Stimulated activated naive CD4-positive, alpha-beta T cell treated with Interleukin-2 at 50 U/mL for 16 hours (primary cell): ENCODE data around the gene PCCB.
"Not testable (repeated sequence)": the region's sequence is repeated elsewhere in the genome, so short reads cannot be mapped to it uniquely, and the experiment has no call there.

Experiments used
- DNase-seq: peaks from one replicate; lab custom pipeline; 2025; lab: John Stamatoyannopoulos, UW

Gene PCCB

DNA sequence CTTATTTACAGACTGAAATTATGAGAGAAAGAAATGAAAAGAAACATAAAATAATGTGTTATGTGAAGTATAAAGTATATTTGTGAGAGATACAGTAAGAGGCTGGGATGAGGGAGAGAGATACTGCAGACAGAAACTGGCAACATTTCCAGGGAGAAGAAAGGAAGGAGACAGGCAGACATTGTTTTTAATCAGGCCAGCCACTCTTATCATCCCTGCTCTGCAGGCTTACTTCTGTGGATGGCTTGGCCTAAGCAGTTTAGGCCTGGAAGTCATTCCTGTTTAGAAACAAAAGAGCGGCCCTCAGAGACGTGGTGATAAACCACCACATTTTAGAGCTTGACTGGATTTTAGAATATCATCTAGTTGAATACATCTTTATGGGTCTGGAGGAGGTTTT, 12.4 kb downstream of the PCCB start:
- DNase-seq = no peak

DNA sequence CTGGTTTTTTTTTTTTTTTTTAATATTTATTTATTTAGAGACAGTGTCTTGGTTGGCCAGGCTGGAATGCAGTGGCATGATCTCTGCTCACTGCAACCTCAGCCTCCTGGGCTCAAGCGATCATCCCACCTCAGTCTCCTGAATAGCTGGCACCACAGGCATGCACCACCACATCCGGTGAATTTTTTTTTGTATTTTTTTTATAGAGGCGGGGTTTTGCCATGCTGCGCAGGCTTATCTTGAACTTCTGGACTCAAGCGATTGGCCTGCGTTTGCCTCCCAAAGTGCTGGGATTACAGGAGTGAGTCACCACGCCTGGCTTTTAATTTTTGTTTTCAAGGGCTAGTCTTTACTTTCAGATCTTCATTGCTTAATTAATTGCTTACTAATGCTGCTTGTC, 13.1 kb downstream of the PCCB start:
- no peak for DNase-seq

DNA sequence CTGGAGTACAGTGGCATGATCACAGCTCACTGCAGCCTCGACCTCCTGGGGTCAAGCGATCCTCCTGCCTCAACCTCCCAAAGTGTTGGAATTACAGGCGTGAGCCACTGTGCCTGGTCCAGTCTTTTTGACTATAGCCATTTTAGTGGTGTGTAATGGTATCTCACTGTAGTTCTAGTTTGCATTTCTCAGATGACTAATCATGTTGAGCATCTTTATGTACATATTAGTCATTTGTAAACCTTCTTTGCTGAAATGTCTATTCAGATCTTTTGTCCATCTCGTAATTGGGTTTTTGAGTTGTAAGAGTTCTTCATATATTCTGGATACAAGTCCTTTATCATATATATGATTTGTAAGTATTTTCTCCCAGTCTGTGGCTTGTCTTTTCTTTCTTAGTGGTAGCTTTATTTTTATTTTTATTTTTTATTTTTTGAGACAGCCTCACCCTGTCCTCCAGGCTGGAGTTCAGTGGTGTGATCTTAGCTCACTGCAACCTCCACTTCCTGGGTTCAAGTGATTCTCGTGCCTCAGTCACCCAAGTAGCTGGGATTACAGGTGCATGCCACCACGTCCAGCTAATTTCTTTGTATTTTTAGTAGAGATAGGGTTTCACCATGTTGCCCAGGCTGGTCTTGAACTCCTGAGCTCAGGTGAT, 16.5 kb downstream of the PCCB start:
- DNase-seq = not testable (repeated sequence)

DNA sequence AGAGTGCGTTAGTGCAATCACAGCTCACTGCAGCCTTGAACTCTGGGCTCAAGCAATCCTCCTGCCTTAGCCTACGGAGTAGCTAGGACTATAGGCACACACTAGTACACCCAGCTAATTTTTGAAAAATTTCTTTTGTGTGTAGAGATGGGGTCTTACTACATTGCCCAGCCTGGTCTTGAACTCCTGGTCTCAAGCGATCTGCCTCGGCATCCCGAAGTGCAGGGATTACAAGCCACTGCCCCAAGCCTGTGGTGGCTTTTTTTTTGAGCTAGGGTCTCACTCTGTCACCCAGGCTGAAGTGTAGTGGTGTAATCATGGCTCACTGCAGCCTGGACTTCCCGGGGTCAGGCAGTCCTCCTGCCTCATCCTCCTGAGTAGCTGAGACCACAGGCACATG, 17.1 kb downstream of the PCCB start:
- DNase-seq = no peak

DNA sequence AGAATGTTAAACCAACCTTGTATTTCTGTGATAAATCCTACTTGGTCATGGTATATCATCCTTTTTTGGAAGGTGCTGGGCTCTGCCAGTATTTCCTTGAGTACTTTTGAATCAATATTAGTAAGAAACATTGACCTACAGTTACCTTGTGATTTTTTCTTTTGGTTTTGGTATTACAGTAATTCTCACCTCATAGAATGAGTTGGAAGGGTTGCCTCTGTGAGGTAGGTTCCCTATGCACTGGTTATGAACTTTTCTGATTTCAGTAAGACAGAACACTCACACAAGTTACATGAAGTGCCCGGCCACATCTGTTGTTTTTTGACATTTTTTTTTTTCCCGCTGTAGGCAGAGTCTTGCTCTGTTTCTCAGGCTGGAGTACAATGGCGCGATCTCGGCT, 20.0 kb downstream of the PCCB start:
- DNase-seq = no peak

DNA sequence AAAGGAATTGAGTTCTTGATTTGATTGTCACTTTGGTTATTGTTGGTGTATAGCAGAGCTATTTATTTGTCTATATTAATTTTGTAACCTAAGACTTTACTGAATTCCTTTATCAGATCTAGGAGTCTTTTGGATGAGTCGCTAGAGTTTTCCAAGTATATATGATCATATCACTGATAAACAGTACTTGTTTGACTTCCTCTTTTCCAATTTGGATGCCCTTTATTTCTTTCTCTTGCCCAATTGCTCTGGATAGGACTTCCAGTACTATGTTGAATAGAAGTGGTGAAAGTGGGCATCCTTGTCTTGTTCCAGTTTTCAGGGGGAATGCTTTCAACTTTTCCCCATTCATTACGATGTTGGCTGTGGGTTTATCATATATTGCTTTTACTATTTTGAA, 21.5 kb downstream of the PCCB start:
- DNase-seq = not testable (repeated sequence)

DNA sequence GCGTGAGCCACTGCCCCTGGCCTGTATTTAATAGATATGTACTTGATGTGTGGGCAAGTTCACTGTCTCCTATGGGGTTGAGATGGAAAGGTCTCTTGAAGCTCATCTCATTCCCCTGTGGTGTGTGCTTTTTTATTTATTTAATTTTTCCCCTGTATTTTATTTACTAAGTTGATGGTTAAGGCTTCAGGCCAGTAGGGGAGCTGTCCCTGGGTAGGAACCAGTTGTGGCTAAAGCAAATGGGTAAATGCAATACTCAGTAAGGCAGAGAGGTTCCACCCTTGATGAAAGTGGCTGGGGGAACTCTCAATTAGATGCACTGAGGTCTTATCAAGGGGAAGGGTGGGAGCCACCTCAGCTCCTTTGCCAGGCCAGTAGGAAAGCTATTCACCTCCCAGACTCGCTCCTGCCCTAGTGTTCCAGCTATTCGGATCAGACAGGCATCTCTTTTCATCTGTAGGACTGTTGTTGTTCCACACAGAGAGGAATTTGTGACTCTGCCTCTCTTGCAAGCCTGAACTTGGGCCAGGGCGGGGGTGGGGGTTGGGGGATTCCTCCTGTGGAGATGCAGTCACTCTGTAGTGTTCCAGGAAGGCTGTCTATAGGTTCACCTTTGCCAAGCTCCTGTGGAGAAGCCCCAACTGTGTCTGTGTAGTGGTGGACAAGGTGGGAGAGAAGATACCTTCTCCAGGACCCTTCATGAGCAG, 26.1 kb downstream of the PCCB start:
- DNase-seq = no peak

DNA sequence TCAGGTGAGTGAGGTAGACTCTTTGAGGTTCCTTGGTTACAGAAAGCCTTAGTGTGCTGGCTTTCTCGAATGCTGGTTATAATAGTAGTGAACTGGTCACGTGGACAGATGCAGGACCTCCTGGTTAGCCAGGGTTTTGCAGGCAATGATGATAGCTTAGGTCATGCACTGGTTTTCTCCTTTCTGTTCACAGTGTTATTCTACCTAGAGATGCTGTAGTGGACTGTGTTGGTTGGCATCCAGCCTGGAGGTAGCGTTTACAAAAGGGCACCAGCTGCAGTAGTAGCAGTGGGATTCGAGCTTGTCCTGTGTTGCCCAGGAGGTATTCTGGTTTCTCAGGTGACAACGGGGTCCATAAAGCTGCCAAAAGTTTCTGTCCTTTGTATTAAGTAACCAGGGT, 27.0 kb downstream of the PCCB start:
- DNase-seq = no peak

DNA sequence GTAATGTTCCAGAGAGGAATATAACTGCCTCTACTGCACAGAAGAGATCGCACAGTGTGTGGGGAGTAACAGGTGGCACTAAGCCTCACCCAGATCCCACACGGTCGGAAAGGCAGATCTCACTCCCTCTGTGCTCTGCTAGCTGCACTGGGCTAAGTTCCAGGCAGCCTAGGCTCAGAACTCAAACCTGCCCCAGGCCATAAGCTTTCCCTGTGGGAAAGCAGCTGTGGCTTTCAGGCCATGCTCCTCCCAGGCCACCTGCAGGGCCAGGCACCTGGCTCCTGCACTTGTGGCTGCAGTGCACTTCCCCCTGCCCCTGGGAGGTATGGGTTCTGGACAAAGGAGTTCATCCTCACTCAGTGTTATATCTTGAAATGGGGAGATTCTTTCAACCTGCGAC, 27.5 kb downstream of the PCCB start:
- DNase-seq = no peak

DNA sequence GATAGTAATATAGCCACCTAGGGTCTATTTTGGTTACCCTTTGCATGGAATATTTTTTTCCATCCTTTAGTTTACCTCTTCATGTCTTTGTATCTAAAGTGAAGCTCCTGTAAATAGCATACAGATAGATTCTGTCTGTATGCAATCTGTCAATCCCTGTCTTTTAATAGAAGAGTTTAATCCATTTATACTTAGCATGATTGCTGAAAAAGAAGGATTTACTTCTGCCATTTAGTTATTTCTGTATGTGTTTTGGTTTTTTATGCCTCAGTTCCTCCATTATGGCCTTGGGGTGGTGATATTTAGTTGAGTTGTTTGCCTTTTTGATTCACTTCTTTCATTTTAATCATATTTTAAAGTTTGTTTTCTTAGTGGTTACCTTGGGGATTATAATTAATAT, 29.0 kb downstream of the PCCB start:
- DNase-seq = no peak

DNA sequence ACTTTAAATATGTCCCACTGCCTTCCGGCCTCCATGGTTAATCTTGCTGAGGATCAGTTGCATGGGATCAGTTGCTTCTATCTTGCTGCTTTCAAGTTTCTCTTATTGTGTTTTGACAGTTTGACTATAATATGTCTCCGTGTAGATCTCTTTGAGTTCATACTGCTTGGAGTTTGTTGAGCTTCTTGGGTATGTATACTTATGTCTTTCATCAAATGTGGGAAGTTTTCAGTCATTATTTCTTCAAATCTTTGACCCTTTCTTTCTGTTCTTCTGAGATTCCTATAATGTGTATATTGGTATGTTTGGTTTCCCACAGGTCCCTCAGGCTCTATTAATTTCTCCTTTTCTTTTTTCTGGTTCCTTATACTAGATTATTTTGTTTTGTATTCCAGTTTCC, 30.8 kb downstream of the PCCB start:
- DNase-seq = no peak

DNA sequence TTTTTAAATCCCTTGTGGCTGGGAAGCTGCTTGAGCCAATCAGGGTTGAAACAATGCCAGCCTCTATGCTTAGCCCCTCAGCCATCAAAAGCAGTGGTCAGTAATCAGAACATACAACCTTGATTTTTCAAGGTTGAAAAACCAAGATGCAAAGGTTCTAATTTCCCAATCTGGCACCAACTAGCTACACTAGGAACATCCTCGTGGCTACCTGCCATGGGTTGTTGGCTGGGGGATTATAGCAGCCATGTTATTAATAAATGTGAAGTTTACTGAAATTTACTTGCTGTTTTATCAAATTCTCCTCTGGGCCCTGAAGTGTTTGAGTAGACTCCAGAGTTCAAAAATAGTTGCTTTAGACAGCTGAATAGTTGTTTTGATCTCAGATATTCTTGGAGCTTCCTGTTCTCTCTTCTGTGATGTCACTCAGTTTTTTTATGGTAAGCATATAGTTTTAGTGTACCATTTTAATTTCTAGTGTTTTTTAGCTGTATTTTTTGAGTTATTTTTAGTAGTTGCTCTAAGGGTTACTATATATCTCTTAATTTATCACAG, 31.9 kb downstream of the PCCB start:
- DNase-seq = no peak

DNA sequence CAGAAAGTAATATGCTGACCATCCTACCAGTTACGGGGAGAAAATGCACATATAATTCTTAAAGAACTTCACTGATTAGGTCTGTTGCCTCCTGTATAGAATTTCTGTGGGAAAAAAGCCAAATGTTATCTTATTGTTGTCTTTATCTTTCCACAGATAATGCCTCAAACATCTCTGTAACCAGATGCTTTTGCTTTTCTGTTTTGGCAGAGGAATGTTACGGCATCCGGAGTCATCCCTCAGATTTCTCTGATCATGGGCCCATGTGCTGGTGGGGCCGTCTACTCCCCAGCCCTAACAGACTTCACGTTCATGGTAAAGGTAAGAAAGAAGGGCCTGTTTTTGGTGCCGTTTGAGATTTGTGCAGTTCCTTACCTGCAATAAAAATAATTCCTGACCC, 33.5 kb downstream of the PCCB start:
- DNase-seq = no peak

DNA sequence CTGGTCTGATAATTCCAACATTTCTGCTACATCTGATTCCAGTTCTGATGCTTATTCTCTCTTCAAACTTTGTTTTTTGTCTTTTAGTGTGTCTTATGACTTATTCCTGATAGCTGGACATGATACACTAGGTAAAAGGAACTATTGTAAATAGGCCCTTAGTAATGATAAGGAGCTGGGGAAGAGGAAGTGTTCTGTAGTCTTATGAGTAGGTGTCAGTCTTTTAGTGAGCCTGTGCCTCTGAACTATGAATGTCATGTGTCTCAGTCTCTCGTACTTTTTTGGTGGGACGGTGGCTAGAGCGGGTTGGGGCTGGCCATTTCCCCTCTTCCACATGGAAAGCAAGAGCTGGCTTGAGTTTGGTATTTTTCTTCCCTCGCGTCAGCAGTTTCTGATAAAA, 41.2 kb downstream of the PCCB start:
- DNase-seq = no peak

DNA sequence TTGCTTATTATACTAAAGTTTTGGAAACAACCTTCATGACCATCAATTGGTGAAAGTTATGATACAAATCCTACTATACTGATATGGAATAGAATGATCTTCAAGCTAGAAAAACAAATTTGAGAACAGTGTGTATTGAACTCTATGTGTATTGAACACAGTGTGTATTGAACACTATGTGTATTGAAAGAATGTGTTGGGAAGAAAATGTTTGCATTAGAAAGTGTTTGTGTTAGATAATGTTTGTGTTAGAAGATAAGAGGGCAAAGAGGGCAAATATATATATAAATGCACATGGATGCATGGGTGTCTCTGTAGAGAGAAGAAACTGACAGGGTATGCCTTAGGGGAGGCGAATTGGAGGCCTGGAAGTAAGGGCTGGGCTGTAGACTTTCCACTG, 42.4 kb downstream of the PCCB start:
- DNase-seq = no peak

DNA sequence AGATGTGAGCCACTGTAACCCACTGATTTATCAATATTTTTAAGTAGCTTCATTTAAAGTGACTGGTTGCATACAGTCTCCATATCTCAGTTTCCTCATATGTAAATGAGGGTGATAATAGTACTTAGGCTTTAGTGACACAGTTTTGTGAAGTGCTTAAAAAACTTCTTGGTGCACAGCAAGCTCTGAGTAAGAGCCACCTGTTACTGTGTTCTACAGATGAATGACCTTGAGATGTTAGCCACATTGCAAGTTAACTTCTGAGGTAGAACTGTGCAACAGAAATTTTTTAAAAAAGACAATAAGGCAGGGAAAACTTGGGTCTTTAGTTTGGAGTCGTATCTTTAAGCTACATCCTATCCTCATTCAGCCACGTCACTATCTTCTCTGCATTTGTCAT, 43.1 kb downstream of the PCCB start:
- DNase-seq = no peak

DNA sequence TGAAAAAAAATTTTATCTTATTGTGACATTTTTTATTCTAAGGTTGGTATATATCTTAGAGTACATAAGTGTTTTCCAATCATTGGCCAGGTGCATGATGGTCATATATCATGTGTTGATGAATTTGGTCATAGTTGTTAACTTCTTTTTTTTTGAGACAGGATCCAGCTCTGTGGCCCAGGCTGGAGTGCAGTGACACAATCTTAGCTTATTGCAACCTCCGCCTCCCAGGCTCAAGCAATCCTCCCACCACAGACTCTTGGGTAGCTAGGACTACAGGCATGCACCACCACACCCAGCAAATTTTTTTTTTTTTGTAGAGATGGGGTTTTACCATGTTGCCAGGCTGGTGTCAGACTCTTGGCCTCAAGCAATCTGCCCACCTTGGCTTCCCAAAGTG, 44.0 kb downstream of the PCCB start:
- DNase-seq = no peak

DNA sequence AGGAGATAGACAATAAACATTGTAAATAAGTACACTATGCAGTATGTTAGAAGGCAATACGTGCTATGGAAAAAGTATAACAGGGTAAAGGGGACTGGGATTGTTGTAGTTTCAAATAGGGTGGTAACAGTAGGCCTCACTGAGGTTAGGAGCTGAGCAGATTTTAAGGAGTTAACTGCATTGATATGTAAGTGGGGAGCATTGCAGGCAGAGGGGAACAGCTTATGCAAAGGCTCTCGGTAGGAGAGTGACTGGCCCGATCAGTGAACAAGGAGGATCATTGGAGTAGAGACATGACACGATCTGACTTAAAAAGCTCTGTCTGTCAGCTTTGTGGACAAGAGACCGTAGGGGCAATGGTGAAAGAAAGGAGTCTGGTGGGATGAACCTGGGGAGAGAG, 46.8 kb downstream of the PCCB start:
- DNase-seq = no peak

DNA sequence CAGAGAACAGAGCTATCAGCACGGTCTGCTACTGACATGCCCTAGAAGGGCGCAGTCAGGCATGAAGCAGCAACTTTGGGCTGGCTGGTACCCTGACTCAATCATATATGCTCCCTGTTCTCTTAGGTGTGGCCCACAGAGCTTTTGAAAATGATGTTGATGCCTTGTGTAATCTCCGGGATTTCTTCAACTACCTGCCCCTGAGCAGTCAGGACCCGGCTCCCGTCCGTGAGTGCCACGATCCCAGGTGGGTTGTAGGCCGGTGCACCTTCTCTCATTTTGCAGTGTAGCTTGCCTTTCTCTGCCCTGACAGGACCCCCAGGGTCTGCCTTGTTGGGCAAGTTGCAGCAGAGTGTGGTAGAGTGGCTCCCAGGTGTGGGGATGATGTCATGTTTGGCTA, 47.7 kb downstream of the PCCB start:
- DNase-seq = no peak

DNA sequence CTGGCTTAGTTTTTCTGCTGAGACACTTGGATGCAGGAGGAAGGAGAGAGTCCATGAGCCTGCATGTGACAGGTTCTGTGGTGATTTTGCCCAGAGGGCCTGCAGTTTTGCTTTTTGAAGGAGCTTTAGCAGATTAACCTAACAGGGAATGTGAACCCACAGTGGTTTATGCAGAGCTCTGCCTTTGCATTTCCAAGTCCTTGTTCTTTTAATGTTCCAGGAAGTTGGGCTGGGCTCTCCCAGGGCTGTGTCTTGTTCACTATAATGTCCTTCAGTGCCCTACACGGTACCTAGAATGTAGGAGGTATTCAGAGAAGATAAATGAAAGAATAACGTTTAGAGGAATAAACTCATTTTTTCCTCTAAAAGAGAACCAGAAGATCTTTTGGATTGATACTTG, 50.3 kb downstream of the PCCB start:
- no peak for DNase-seq

DNA sequence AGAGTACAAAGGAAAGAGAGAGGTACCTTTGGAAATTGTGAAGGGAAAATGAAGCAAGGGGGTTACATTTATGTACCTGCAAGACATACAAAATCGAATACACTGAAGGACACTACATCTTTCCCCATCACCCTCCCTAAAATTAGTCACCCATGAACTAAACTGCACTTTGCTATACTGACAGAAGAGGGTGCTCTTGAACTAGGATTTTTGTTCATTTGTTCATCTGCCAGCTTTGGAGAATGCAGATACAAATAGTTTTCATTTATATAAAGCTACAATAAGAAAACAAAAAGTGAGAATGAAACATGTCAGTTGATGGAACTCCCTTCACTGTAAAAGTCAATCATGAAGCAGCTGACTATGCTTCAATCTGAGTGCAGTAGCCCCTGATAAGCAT, 55.7 kb downstream of the PCCB start:
- no peak for DNase-seq

DNA sequence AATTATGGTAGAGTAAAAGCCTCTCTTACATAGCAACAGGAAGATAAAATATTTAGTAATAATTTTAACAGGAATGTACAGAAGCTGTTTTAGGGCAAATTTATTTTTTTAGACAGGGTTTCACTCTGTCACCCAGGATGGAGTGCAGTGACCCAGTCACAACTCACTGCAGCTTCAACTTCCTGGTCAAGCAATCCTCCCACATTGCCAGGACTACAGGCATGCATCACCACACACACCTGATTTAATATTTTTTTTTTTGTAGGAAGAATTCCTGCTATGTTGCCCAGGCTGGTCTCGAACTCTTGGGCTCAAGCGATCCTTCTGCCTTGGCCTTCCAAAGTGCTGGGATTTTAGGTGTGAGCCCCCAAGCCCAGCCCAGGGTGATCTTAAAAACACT, 61.1 kb downstream of the PCCB start:
- DNase-seq = no peak

DNA sequence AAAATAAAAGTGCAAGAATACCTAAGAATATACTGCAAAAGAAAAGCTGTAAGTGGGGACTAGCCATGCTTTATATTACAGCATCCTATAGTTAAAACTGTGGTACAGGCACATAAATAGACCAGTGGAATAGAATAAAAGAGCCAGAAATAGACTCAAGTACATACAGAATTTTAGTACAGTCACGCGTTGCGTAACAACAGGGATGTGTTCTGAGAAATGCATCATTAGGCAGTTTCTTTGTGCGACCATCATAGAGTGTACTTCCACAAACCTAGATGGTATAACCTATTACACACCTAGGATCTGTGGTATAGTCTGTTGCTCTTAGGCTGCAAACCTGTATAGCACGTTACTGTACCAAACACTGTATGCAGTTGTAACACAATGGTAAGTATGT, 61.8 kb downstream of the PCCB start:
- DNase-seq = no peak

DNA sequence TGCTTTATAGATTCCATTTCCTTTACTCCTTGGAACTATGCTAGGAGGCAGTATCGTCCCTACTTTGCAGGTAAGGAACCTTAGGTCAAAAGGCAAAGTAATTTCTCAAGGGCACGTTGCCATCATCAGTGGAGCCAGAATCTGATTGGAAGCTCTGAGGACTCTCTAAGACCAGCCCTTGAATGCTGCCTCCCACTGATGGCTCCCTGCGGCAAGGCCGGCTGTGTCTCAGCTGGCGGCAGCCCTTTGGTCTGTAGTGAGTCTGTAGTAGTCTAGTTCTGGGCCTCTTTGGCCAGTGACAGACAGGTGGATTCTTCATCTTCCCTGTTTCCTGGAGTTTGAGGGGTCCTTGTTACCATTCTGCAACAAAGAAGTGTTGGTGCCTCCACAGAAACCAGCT, 76.2 kb downstream of the PCCB start:
- no peak for DNase-seq
